Endothelial cell of umbilical vein (primary cell): ENCODE results near the gene NOL4. TPM values are rescaled to one million over a fixed set of nuclear protein-coding genes. Genes with fewer than 3 reads are reported as not detected.

Experiments used
- BruUV-seq: library from RNA; stranded (reverse); fragments of 400-500 nt; replicated peaks from 2 replicates; lab custom pipeline; 2021; lab: Mats Ljungman, UMichigan
- CTCF ChIA-PET: fragments of 300-600, 350-600 bp; sonication (Branson Sonifier 250); formaldehyde crosslinking; loops from one replicate; lab custom pipeline; 2021; ENCODE audit warnings: antibody characterized with exemption, inconsistent platforms; lab: Charles Lee
- POLR2A ChIA-PET: fragments of 300-600, 350-600 bp; sonication (Branson Sonifier 250); formaldehyde crosslinking; loops from one replicate; lab custom pipeline; 2021; ENCODE audit warnings: antibody characterized with exemption, inconsistent platforms; lab: Charles Lee
- DNase-seq: peaks from one replicate; pipeline ENCODE4 v3.0.0-alpha.2; 2011; ENCODE audit warnings: low read depth, low spot score
- FAIRE-seq: peaks from 2 replicates; lab custom pipeline; 2011; peaks lifted over from hg19 to GRCh38; lab: Jason Lieb, UNC
- H2AFZ ChIP-seq: 2 replicates; pipeline ENCODE4 v1.6.0; 2012; ENCODE audit warnings: low read depth, low read length, control low read depth, inconsistent platforms
- H3K27ac ChIP-seq: 2 replicates; pipeline ENCODE4 v1.5.1; 2011; ENCODE audit warnings: low read depth, mild to moderate bottlenecking, control low read depth, low read length, moderate library complexity; ENCODE audit not compliant: insufficient read depth
- H3K27me3 ChIP-seq, 2 experiments: 2 replicates each; pipeline versions ENCODE4 v1.6.0 to v1.6.1; 2011; ENCODE audit warnings: low read length in 2 of 2, mixed read lengths in 1 of 2; ENCODE audit not compliant: control insufficient read depth in 2 of 2, insufficient read depth in 2 of 2
- H3K36me3 ChIP-seq, 2 experiments: 2 replicates in 1 of 2; 3 replicates in 1 of 2; pipeline ENCODE4 v1.5.1; 2011; ENCODE audit warnings: low read length in 2 of 2, mild to moderate bottlenecking in 1 of 2, moderate library complexity in 1 of 2; ENCODE audit not compliant: control insufficient read depth in 2 of 2, insufficient read depth in 2 of 2; ENCODE audit errors: extremely low read depth in 1 of 2
- H3K4me1 ChIP-seq: 3 replicates; pipeline ENCODE4 v1.5.1; 2011; ENCODE audit warnings: mild to moderate bottlenecking, low read length; ENCODE audit not compliant: control insufficient read depth, insufficient read depth; ENCODE audit errors: extremely low read depth
- H3K4me2 ChIP-seq: 2 replicates; pipeline ENCODE4 v1.6.1; 2011; ENCODE audit warnings: low read length, control low read depth, mixed read lengths; ENCODE audit not compliant: insufficient read depth
- H3K4me3 ChIP-seq, 3 experiments: fragments of 200-600 bp in 1 of 3; sonication (generic), shearing (Covaris generic) in 1 of 3; replicated peaks in 1 of 3; 2 replicates each; pipeline ENCODE4 v1.5.1; 2011 to 2016; ENCODE audit warnings: control low read depth in 3 of 3, low read length in 3 of 3, mild to moderate bottlenecking in 2 of 3, inconsistent platforms in 1 of 3, low read depth in 1 of 3, moderate library complexity in 1 of 3; ENCODE audit not compliant: insufficient read depth in 1 of 3
- H3K79me2 ChIP-seq: 2 replicates; pipeline ENCODE4 v1.6.0; 2012; ENCODE audit warnings: low read length, inconsistent platforms; ENCODE audit not compliant: control insufficient read depth, insufficient read depth
- H3K9ac ChIP-seq: replicated peaks from 2 replicates; pipeline ENCODE3; 2011; ENCODE audit warnings: low read length, control low read depth; ENCODE audit not compliant: insufficient read depth; ENCODE audit errors: extremely low read depth
- H3K9me1 ChIP-seq: replicated peaks from 3 replicates; pipeline ENCODE4 v1.6.0; 2011; ENCODE audit warnings: mild to moderate bottlenecking, low read length; ENCODE audit not compliant: control insufficient read depth, insufficient read depth; ENCODE audit errors: extremely low read depth
- H3K9me3 ChIP-seq: replicated peaks from 2 replicates; pipeline ENCODE4 v1.5.1; 2012; ENCODE audit warnings: low read length, inconsistent platforms; ENCODE audit not compliant: control insufficient read depth, insufficient read depth
- H4K20me1 ChIP-seq: replicated peaks from 2 replicates; pipeline ENCODE3; 2011; ENCODE audit warnings: mild to moderate bottlenecking, low read length; ENCODE audit not compliant: control insufficient read depth, insufficient read depth; ENCODE audit errors: extremely low read depth
- EZH2 ChIP-seq: IDR thresholded peaks from 2 replicates; pipeline ENCODE4 v1.6.1; 2012; ENCODE audit warnings: borderline replicate concordance, low read depth, mild to moderate bottlenecking, moderate library complexity, low read length, inconsistent platforms; ENCODE audit not compliant: severe bottlenecking
- FOS ChIP-seq: IDR thresholded peaks from 2 replicates; pipeline ENCODE4 v1.6.1; 2011; ENCODE audit warnings: mild to moderate bottlenecking, low read length, moderate library complexity, borderline replicate concordance; ENCODE audit not compliant: insufficient read depth
- GATA2 ChIP-seq: IDR thresholded peaks from 2 replicates; pipeline ENCODE4 v1.7.0; 2011; ENCODE audit warnings: low read depth, mild to moderate bottlenecking, moderate library complexity, mixed read lengths, low read length; ENCODE audit not compliant: insufficient read length, insufficient read depth
- JUN ChIP-seq: IDR thresholded peaks from 2 replicates; pipeline ENCODE4 v1.6.1; 2011; ENCODE audit warnings: borderline replicate concordance, low read depth; ENCODE audit not compliant: insufficient read length, insufficient read depth
- MYC ChIP-seq: IDR thresholded peaks from one replicate; pipeline ENCODE4 v1.6.1; 2011; ENCODE audit warnings: mild to moderate bottlenecking, low read depth, low read length
- POLR2A ChIP-seq: IDR thresholded peaks from 2 replicates; pipeline ENCODE4 v1.6.1; 2012; ENCODE audit warnings: low read depth, mild to moderate bottlenecking, control low read depth, low read length
- POLR2AphosphoS5 ChIP-seq: IDR thresholded peaks from 2 replicates; pipeline ENCODE4 v1.6.1; 2012; ENCODE audit warnings: low read depth, mild to moderate bottlenecking, control low read depth, low read length, moderate library complexity; ENCODE audit not compliant: insufficient read depth
- dilution Hi-C: fragments of 300-500 bp; cut with MboI; formaldehyde crosslinking; loops from one replicate; pipeline ENCODE4 v1.15.0; 2019; ENCODE audit warnings: low sequenced_read_pairs; ENCODE audit not compliant: extremely low pct_ligation_motif_present
- intact Hi-C: fragments of 100-400 bp; cut with micrococcal nuclease; formaldehyde crosslinking; loops from one replicate; pipeline ENCODE4 v1.10.0; 2022
- polyA plus RNA-seq, 4 experiments: library from polyadenylated mRNA; depleted of rRNA in 3 of 4; stranded (reverse) in 3 of 4; unstranded in 1 of 4; fragments of >200 nt; gene quantifications; 2 replicates each; pipeline versions ENCODE4 v1.2.1 to v1.2.3, GENCODE V29; 2011 to 2012; ENCODE audit warnings: missing spikeins in 1 of 4
- total RNA-seq: library from RNA; stranded (reverse); gene quantifications from 2 replicates; pipeline ENCODE4 v1.2.3, GENCODE V29; 2021
- TF ChIP-seq, protein P1 (sequence below): IDR thresholded peaks from 2 replicates; pipeline ENCODE4 v1.6.1; 2011; ENCODE audit not compliant: insufficient read depth, insufficient read length
- TF ChIP-seq, protein P2 (sequence below), 2 donors: IDR thresholded peaks; 1 replicate in 1 of 2; 2 replicates in 1 of 2; pipeline ENCODE4 v1.5.1; 2011; ENCODE audit warnings: low read length in 2 of 2, mild to moderate bottlenecking in 2 of 2, moderate library complexity in 2 of 2, control low read depth in 1 of 2, inconsistent platforms in 1 of 2, low read depth in 1 of 2; ENCODE audit not compliant: insufficient read depth in 1 of 2; ENCODE audit errors: extremely low read depth in 1 of 2

The NOL4 gene
- total and polyA plus RNA-seq, 2 donors (not counting 3 experiments of a cell fraction or from before 2014, with no cell fraction given) = not detected

DNA sequence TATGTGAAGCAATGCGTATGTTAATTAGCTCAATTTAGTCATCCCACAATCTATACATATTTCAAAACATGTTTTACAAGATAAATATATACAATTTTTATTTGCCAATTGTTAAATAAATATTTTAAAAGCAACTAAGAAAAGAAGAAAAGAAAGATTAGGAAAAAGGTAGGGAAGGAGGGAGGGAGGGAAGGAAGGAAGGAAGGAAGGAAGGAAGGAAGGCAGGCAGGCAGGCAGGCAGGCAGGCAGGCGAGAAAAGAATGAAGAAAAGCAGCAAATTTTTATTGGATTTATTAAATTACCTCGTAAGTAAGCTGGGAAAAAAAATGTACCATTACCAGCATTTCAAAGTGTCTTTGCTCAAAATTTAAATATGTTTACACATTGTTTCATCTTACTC is 30.5 kb downstream of the NOL4 start:
- no peak for FAIRE-seq
- no peak overlapping the region for H2AFZ ChIP-seq
- no peak overlapping the region for H3K4me3 ChIP-seq
- no peak for DNase-seq
- H4K20me1 ChIP-seq = no peaks in the 10 kb centered on the region
- no peak overlapping the region for H3K9ac ChIP-seq
- no peak overlapping the region for H3K27ac ChIP-seq
- H3K79me2 ChIP-seq = no peaks in the 10 kb centered on the region
- BruUV-seq = no TSS peak
- POLR2A ChIA-PET = no interaction called here
- H3K4me1 ChIP-seq = no peaks in the 10 kb centered on the region
- dilution Hi-C loops = no loop called here
- TF ChIP-seq FOS (no peak), EZH2 (no peak), MYC (no peak), JUN (no peak), POLR2A (no peak), GATA2 (no peak), POLR2AphosphoS5 (no peak)
- TF ChIP-seq, protein P1, sequence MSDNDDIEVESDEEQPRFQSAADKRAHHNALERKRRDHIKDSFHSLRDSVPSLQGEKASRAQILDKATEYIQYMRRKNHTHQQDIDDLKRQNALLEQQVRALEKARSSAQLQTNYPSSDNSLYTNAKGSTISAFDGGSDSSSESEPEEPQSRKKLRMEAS = no peak
- TF ChIP-seq, protein P2, sequence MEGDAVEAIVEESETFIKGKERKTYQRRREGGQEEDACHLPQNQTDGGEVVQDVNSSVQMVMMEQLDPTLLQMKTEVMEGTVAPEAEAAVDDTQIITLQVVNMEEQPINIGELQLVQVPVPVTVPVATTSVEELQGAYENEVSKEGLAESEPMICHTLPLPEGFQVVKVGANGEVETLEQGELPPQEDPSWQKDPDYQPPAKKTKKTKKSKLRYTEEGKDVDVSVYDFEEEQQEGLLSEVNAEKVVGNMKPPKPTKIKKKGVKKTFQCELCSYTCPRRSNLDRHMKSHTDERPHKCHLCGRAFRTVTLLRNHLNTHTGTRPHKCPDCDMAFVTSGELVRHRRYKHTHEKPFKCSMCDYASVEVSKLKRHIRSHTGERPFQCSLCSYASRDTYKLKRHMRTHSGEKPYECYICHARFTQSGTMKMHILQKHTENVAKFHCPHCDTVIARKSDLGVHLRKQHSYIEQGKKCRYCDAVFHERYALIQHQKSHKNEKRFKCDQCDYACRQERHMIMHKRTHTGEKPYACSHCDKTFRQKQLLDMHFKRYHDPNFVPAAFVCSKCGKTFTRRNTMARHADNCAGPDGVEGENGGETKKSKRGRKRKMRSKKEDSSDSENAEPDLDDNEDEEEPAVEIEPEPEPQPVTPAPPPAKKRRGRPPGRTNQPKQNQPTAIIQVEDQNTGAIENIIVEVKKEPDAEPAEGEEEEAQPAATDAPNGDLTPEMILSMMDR (IDR thresholded peaks at IDR 0.05; ENCODE audit: extremely low read depth in 1 of 2, insufficient read depth in 1 of 2, low read depth in 1 of 2, low read length in 2 of 2) = no peak
- no peaks in the 10 kb centered on the region for H3K9me3 ChIP-seq
- peaks cover 2 to 4% of the 10 kb centered on the region in 2 experiments for H3K27me3 ChIP-seq
- no peak overlapping the region for H3K4me2 ChIP-seq
- intact Hi-C loops = no loop called here
- no peaks in the 10 kb centered on the region for H3K36me3 ChIP-seq
- no peaks in the 10 kb centered on the region for H3K9me1 ChIP-seq
- CTCF ChIA-PET = interaction anchor here (1.2 kb wide), 1 partner anchor 8 kb away, joined by 4 read pairs; no protein-coding TSS in a partner anchor
